Measurements from ENCODE around the gene ERLEC1.

GRCh38 chr2:53770264-53770663 is 16.6 kb upstream of the ERLEC1 start:
- TF ChIP-seq, protein P1, sequence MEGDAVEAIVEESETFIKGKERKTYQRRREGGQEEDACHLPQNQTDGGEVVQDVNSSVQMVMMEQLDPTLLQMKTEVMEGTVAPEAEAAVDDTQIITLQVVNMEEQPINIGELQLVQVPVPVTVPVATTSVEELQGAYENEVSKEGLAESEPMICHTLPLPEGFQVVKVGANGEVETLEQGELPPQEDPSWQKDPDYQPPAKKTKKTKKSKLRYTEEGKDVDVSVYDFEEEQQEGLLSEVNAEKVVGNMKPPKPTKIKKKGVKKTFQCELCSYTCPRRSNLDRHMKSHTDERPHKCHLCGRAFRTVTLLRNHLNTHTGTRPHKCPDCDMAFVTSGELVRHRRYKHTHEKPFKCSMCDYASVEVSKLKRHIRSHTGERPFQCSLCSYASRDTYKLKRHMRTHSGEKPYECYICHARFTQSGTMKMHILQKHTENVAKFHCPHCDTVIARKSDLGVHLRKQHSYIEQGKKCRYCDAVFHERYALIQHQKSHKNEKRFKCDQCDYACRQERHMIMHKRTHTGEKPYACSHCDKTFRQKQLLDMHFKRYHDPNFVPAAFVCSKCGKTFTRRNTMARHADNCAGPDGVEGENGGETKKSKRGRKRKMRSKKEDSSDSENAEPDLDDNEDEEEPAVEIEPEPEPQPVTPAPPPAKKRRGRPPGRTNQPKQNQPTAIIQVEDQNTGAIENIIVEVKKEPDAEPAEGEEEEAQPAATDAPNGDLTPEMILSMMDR (IDR thresholded peaks at IDR 0.05) = no peak
- TF ChIP-seq POLR2A (IDR thresholded peaks at IDR 0.05) = no peak
